GM18520 (cell line): ENCODE results near the gene CCDC12.

Experiments
- ATAC-seq: cut with Tn5 transposase; IDR thresholded peaks from one replicate; pipeline ENCODE4 v1.9.1; 2021; ENCODE audit not compliant: unreplicated experiment

Gene CCDC12

GRCh38 chr3:47008234-47008796 lies 31.8 kb upstream of the CCDC12 start:
- no peak for ATAC-seq

DNA sequence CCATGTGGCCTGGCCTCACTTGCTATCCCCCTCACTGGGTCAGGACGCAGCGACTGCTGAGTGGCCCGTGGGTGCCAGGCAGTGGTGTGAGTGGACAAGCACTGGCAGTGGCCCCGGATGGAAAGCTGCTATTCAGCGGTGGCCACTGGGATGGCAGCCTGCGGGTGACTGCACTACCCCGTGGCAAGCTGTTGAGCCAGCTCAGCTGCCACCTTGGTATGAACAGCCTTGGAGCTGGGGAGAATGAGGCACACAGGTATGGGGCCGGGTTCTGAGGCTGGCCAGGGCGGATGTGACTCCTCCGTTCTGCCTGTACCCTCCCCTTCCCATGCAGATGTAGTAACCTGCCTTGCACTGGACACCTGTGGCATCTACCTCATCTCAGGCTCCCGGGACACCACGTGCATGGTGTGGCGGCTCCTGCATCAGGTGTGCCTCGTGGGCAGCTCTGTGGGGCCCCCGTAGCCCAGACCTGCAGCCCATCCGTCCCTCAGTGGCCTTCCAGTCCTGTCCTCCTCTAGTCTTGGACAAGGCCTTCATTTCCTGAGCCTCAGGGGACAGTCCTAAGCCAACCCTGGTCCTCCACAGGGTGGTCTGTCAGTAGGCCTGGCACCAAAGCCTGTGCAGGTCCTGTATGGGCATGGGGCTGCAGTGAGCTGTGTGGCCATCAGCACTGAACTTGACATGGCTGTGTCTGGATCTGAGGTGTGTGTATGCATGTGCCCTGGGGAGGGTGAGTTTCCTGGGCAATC lies 31.1 kb upstream of the CCDC12 start:
- ATAC-seq: no peak

GRCh38 chr3:47007001-47007400 lies 30.5 kb upstream of the CCDC12 start:
- no peak for ATAC-seq

DNA sequence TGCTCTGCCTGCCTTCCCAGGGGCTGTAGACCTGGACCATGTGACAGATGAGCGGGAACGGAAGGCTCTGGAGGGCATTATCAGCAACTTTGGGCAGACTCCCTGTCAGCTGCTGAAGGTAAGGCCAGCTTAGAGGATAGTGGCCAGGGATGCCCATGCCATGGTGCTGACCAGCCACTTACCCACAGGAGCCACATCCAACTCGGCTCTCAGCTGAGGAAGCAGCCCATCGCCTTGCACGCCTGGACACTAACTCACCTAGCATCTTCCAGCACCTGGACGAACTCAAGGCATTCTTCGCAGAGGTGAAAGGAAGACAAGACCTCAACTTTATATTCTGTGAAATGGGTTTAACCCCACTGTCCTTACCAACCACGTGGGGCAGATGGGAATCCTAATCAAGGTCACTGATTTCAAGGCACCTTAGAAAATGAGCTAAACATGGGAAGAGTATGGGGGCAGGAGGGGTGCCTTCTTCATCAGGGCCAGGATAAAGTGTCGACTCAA lies 29.7 kb upstream of the CCDC12 start:
- no peak for ATAC-seq

GRCh38 chr3:47005212-47006144 lies 28.9 kb upstream of the CCDC12 start:
- ATAC-seq: no peak

GRCh38 chr3:47004369-47005211 lies 28.0 kb upstream of the CCDC12 start:
- no peak for ATAC-seq

- ATAC-seq: no peak
These were observed 27.2 kb upstream of the CCDC12 start for GRCh38 chr3:47003461-47004368.

DNA sequence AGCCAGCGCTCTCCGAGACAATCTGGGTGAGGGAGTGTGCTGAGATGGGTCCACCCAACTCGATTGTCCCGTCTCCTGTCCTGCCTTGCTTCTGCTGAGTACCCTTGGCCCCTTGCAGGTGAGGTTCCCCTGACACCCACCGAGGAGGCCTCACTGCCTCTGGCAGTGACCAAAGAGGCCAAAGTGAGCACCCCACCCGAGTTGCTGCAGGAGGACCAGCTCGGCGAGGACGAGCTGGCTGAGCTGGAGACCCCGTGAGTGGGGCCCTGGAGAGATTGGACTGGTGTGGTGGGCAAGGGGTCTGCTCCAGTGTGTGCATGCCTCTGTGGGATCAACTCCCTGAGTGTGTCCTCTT lies 26.5 kb upstream of the CCDC12 start:
- ATAC-seq: no peak

DNA sequence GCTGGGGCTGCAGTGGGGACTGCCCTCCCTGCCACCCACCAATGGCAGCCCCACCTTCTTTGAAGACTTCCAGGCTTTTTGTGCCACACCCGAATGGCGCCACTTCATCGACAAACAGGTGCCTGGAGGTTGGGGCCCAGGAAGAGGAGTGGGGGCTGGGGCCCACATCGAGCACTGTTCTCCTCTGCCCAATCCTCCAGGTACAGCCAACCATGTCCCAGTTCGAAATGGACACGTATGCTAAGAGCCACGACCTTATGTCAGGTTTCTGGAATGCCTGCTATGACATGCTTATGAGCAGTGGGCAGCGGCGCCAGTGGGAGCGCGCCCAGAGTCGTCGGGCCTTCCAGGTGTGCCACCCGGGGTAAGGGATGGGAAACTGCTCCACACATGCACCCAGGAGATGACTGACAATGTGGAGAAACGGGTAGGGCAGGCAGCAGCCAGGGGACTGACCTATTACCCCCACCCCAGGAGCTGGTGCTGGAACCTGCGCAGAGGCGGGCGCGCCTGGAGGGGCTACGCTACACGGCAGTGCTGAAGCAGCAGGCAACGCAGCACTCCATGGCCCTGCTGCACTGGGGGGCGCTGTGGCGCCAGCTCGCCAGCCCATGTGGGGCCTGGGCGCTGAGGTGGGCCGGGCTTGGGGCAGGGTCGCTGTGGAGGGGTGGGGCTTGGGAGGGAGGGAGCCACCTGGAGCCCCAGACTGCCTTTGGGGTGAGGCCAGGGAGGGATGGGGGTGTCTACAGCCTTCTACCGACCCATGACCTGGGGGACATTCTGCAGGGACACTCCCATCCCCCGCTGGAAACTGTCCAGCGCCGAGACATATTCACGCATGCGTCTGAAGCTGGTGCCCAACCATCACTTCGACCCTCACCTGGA lies 25.9 kb upstream of the CCDC12 start:
- no peak for ATAC-seq

GRCh38 chr3:47001731-47002170 lies 25.2 kb upstream of the CCDC12 start:
- ATAC-seq: no peak

DNA sequence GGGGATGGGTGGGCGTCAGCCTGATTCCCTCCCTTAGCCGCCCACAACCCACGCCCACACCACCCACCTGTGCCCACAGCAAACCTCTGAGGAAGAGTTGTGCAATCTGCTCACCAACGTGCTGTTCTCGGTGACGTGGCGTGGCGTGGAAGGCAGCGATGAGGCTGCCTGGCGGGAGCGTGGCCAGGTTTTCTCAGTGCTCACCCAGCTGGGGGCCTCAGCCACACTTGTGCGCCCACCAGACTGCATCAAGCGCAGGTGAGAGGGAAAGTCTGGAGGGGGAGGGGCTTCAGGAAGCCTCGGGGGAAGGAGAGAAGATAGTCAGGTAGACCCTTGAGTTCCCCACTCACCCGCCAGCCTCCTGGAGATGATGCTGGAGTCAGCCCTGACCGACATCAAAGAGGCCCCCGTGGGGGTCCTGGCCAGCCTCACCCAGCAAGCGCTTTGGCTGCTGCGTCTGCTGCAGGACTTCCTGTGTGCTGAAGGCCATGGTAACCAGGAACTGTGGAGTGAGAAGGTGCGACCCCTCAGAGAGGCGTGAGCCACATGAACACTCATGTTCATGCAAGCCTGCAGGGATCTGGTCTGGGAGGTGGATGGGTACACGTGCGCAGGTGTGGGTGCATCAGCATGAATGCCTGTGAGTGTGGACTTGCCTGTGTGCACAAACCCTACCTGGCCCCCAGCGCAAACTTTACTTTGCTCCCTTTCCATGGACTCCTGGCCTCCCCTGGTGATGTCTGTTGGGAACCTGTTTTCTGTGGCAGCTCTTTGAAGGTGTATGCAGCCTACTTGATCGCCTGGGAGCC lies 24.6 kb upstream of the CCDC12 start:
- ATAC-seq: no peak

GRCh38 chr3:47000198-47000815 lies 23.8 kb upstream of the CCDC12 start:
- no peak for ATAC-seq

- no peak for ATAC-seq
These were observed 23.1 kb upstream of the CCDC12 start for GRCh38 chr3:46999516-47000197.

DNA sequence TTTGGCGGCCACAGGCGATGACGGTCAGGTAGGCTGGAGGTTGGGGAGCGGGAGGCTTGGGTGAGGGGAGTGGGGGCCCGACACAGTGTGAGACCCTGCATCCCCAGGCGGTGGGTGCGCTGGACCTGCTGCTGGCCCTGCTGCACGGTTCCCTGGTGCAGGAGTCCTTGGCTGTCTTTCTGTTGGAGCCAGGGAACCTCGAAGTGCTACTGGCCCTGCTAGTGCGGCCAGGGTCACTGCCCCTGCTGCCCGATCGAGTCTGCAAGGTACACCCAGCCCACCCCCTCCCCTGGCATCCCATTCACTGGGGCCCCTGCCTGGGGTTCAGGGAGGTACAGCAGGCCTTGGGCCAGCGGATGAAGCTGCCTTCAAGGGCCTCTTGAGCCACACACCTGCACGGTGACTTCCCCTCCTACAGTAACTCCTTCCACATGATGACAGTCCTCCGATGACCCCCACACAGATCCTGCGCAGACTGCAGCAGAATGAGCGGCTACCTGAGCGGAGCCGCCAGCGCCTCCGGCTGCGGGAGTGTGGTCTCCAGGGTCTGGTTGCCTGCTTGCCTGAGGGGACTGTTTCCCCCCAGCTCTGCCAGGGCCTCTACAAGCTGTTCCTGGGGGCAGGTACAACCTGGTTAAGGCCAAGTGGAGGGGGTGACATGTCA lies 22.4 kb upstream of the CCDC12 start:
- ATAC-seq: no peak

DNA sequence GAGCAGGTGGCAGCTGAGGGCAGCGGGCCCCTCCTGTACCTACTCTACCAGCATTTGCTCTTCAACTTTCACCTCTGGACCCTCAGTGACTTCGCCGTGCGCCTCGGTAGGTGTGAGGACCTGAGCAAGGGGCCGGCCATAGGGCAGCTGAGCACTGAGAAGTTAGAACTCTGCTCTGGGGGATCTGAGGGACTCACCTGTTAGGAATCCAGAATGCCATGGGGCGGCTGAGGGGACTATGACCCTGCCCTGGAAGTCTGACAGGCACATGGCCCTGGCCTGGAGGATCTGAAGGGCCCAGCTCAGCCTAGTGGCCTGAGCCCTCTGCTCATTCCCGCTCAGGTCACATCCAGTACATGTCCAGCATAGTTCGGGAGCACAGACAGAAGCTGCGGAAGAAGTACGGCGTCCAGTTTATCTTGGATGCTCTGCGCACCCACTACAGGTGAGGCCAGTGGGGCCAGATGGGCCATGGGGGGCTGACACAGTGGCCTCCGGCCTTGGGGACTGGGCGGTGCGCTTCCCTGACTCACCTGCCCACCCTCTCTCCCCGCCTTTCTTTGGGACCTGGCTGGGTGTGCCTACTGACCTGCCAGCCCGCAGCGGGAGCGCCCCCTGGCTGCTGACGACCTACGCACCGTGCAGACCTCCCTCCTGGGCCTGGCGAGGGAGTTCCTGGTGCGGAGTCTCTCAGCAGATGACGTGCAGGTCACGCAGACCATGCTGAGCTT lies 21.7 kb upstream of the CCDC12 start:
- no peak for ATAC-seq
